Measurements from ENCODE around the gene TNXB.
"Not testable (repeated sequence)": the region's sequence is repeated elsewhere in the genome, so short reads cannot be mapped to it uniquely, and the experiment has no call there.

The TNXB gene

DNA sequence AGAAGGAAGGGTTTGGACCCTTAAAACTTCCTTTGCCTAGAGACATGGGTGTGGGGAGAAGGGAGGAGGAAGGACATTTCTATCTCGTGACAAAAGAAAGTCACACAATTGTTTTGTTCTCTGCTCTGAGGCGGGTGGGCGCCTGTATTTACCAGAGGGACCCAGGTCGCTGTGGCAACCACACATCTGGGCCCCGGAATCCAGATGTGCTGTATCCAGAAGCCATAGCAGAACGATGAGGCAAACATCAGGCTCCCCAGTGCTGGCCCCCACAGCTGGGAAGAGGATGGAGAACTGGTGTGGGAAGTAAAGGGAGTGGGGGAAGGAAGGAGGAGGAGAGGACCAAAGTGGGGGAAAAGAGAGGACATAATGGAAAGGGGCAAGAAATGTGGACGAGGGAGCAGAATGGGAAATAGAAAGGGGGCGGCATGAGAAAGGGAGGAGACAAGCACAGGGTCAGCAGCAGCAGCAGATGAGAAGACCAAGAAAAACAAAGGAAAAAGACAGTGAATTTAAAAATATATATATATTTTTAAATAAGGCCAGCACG, 3.4 kb upstream of the TNXB start:
- DNase-seq (ENCODE audit: low spot score), result no peak

DNA sequence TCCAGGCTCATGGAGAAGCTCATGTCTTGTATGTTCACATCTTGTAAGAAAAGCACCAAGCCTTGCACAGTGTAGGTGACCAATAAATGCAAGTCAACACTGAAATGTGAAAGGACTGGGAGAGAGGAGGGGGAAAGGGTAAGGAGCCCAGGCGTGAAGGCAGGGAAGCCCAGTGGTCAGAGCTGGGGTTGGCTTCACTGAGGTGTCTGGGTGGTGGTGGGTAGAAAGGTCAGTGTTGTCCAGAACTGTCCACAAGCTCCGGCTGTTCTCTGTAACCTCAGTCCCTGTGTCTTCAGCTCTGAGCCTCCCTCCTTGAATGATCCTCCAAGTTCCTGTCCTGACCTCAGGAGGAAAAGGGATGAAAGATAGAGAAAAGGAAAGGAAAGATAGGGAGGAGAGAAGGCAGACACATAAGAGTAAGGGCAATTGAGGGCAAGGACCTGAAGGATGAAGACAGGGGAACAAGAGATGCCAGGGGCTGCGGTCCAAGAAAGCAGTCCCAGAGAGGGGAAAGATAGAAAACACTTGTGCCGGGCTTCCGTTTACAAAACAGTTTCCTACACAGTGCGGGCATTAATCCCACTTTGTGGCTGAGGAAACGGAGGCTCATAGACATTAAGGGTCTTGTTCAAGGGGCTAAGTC, 2.4 kb upstream of the TNXB start:
- DNase-seq (ENCODE audit: low spot score), result no peak

DNA sequence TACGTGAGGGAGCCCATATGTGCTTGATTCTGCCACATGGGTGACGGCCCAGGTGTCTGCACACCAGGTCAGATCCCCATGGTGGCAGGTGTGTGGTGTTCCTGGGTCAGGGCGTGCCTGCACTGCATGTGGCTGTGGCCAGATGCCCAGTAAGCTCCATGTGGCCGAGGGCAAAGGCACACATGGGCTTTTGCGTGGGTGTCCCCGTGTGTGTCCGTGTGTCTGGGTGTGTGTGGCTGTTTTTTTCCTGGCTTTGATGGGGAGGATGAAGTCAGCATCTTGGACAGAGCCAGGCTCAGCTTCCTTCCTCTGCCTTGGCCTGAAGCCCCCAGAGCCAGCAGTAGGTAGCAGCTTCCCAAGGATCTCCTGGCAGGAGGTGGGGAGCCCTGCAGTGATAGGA, 1.5 kb upstream of the TNXB start:
- DNase-seq (ENCODE audit: low spot score), result no peak

DNA sequence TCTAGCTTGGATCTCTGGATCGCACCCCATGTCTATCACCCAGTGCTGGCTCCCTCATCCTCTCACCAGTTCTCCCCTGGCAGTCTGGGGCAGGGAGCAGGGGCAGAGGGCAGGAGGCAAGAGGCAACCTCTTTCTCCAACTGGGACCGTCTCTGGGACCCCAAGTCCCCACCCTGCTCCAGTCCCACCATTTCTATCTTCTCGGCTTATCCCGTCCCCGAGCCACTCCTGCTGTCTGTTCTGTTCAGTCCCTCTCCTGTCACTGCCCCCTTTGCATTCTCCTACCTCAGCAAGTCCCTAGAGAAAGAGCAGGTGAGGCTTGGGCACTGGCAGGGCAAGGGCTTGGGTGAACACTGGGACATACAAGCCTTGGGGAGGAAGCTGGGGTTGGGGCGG, 625 bp upstream of the TNXB start:
- DNase-seq (ENCODE audit: low spot score), result no peak

DNA sequence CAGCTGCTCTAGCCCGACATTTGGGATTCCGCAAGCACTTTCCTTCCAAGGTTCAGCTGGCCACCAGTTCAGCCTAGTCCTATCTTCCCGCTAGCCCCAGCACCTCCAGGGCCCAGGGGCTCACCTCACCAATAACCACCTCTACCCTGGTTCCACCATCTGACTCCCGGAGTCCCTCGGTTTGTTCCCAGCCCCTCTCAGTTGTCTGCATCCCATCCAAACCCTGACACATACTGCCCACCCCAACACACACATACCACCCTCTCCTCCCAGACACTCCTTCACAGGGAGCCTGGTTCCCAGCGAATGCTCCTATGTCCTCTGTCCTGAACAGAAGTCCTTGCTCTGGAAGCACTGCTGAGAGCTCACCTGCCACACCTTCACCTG, 418 bp downstream of the TNXB start:
- no peak for DNase-seq (ENCODE audit: low spot score)

DNA sequence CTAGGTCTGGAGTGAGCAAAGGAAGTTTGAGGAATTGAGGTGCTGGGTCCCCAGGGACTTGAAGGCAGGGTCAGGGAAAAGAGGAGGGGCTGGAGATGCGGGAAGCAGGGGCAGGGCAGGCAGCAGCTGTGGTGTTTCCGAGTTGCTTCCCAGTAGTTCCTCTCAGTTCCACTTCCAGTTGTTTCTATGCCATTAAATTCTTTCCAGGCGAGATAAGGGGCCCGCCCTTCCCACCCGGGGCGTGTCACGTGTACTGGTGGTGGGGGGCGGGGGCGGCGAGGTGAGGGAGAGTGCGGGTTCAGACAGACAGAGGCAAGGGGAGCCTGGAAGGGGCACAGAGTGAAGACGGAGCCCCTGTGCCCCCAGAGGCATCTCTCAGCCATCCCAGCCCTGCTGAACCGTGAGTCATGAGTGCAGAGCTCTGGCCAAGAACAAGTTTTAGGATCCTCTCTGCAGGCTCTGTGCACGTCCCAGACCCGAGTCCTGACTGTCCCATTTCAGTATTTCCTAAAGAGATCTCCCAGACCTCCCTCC, 977 bp downstream of the TNXB start:
- DNase-seq (ENCODE audit: low spot score), result peak; percentile 82

DNA sequence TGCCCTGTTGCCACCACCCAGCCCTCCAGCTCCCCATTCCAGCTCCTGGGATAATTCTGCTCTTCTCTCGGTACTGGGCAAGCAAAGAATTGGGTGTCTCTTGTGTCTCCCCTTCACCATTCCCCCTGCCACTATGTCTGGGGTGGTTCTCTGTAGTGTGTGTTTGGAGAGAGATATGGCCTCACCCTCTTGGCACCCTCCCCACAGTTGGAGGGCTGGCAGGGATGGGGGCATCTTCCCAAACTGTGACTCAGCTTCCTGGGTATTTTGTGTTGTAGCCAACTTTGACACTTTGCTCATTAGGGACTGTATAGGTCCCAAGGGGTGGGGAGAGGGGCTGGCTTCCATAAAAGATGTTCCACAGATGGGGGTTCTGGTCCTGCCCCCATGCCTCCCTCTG, 1.7 kb downstream of the TNXB start:
- DNase-seq (ENCODE audit: low spot score), result no peak

DNA sequence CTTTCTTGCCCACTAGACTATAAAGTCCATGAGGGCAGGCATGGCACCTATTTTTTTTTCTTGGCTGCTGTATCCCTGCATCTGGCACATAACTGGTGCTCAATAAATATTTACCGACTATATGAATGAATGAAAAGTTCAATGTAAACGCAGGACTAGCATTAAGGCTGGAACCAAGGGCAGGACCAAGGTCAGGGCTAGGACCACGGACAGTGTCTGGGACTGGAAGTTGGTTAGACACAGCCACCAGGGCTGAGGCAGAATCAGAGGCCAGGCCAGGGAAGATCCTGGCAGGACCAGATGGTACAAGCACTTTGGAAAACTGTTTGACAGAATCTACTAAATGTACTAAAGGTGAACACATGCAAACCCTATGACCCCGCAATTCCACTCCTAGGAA, 3.7 kb downstream of the TNXB start:
- DNase-seq (ENCODE audit: low spot score), result no peak

DNA sequence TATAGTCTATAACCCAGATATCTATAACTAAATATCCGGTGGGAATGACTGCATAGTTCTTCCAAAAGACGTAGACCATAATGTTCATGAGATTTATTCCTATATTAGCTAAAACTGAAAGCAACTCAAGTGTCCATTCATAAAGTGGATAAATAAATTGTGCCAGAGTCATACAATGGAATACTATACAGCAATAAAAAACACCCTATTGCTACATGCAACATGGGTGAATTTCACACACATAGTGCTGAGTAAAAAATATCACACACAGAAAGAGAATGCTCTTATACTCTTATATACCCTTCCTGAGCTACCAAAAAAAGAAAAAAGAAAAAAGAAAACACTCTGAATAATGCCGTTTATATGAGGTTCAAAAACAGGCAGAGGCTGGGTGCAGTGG, 6.9 kb downstream of the TNXB start:
- DNase-seq (ENCODE audit: low spot score), result no peak

DNA sequence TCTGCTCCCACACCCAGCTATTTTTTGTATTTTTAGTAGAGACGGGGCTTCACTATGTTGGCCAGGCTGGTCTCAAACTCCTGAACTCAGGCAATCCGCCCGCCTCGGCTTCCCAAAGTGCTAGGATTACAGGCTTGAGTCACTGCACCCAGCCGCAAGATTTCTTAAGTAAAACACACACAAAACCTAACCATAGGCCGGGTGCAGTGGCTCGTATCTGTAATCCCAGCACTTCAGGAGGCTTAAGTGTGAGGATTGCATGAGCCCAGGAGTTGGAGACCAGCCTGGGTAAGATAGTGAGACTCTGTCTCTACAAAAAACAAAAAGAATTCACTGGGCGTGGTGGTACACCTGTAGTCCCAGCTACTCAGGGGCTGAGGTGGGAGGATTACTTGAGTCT, 8.9 kb downstream of the TNXB start:
- DNase-seq (ENCODE audit: low spot score), result not testable (repeated sequence)

DNA sequence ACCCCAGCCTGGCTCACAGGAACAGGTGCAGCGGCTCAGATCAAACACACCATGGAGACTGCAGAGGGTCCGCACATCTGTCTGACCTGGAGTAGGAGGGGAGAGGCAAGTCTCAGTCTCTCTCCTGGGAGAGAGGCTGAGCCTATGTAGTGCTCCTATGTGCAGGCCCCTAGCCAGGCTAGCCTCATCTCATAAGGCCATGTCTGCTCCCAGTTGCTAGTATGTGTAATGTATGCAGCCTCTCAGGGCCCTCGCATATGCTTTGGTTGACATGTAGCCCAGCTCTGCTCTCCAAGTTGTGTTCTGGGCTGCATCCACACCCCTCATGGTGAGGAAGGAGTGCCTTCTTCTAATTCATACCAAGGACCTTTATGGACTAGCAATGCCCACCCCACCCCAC, 11.8 kb downstream of the TNXB start:
- DNase-seq (ENCODE audit: low spot score), result no peak

DNA sequence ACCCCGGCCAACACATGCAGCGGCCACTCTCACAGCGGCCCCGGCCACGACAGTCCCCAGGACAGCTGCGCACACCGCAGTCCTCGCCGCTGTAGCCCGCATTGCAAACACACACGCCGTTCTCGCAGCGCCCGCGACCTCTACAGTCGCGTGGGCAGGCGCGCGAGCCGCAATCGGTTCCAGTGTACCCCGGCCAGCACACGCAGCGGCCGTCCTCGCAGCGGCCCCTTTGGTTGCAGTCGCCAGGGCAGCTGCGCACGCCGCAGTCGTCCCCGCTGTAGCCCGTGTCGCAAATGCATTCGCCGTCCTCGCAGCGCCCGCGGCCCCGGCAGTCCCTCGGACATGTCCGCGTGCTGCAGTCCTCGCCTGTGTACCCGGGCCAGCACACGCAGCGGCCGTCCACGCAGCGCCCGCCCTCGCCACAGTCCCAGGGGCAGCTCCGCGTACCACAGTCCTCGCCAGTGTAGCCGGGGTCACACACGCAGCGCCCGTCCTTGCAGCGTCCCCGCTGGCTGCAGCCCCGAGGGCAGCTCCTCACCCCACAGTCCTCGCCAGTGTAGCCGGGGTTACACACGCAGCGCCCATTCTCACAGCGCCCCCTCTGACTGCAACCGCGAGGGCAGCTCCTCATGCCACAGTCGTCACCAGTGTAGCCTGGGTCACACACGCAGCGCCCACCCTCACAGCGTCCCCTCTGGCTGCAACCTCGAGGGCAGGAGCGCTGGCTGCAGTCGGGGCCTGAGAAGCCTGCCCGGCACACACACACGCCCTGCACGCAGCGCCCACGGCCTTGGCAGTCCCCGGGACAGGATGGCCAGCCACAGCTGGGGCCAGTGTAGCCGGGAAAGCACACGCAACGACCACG, 12.5 kb downstream of the TNXB start:
- DNase-seq (ENCODE audit: low spot score), result no peak

DNA sequence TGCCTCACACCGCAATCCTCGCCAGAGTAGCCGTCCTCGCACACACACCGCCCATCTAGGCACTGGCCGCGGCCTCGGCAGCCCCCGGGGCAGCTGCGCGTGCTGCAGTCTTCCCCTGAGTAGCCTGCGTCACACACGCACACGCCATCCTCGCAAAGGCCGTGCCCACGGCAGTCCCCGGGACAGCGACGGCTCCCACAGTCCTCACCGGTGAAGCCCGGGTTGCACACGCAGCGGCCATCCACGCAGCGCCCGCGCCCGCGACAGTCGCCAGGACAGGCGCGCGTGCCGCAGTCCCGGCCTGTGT, 13.1 kb downstream of the TNXB start:
- no peak for DNase-seq (ENCODE audit: low spot score)

DNA sequence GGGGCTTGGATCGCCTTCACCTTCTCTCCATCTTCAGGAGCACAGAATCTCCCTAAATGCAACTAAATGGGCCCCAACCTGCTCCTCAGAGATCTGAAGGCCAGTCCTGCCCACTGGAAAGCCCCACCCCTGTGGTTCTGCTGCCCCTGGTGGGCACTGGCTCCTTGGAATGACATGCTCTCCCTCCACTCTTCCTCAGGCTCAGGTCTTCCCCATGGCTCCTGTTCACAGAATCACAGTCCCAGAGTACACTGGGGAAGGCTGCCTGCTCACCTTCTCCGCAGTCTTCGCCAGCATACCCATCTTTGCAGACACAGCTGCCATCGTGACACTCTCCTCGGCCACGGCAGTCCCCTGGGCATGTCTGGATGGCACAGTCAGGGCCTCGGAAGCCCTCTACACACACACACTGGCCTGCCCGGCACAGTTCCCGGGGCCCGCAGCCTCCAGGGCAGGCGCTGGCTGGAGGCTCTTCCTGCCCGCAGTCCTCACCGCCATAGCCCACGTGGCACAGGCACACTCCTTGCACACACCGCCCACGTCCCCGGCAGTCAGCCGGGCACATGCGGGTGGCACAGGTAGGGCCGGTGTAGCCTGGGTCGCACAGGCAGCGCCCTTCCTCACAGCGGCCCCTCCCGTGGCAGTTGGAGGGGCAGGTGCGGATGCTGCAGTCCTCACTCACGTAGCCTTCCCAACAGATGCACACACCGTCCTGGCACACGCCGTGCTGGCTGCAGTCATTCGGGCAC, 13.6 kb downstream of the TNXB start:
- no peak for DNase-seq (ENCODE audit: low spot score)

DNA sequence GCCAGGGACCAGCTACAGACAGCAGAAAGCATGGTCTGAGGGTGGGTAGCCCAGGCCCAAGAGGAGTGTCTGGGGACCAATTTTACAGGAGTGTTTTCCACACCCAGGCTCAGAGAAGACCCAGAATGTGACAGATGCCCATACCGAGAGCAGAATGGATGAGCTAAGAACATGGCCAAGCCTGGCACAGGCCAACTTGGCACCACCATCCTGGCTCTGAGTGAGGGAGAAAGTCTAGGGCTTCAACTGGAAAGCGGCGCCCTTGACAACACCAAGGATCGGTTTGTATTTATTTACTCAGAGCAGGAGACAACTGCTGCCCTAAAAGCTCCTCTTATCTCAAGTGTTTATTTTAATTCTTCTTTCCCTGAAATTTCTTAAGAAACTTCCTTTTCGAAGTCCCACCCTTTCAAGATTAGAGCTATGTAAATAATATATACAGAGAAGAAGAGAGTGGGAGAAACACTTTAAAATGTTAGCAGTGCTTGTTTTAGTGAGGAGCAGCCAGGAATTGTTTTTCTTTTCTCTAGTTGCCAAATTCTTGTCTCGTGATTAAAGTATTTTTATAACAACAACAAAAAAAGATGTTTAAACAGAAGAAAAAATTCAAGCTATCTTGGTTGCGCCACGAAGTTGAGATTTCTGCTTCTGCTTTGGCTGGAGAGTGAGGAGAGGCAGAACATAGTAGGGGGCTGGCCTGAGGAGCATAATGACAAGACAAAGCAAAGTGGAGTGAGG, 16.2 kb downstream of the TNXB start:
- DNase-seq (ENCODE audit: low spot score), result no peak

DNA sequence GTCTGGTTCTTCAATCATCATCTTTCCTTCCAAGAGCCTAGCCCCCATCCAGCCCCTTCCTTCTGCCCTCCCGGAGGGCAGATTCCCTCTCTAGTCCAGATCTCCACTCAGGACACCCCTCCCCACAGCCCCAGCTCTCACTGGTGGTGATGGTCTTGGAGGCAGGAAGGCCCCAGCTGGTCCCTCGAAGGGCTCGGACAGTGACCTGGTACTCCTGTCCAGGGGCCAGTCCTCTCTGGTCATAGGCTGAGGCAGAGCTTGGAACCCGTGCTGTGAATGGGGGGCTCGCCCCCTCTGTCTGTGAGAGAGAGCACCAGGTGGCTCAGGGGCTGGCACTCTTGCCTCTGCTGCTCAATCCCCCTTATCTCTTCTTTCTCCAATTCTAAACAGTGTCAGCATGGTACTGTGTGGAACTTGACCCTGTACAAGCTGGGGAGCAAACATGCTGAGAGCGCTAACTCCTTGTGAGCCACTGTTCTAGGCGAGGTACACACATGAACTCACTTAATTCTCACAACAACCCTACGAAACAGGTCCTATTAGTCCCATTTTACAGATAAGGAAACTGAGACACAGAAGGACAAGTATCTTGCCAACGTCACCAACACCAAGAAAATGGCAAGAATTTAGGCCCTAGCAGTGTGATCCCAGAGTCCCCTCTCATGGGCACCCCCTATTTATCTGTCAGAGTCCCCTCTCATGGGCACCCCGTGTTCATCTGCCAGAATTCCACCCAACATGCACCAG, 19.9 kb downstream of the TNXB start:
- no peak for DNase-seq (ENCODE audit: low spot score)

DNA sequence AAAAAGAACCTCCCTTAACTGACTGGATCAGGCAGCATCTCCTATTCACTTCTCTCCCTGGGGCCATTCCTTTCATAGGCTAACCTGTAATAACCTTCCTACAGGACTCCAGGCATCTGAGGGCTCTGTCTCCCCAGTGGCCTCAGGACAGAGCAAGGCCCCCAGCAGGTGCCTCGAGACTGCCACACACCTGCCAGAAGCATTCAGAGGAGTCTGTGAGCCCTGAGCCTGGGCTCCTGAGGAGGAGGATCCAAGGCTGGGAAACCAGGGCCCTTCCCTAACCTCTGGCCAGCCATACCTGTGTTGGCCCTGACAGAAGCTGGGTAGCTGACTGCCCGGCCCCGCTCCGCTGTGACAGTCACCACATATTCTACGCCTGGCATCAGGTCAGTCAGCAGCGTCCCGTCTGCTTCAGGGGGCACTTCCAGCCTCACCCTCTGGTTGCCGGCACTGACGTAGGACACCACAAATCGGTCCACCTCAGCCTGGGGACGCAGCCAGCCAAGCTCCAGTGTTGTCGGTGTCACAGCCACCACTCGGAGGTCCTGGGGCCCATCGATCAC, 20.6 kb downstream of the TNXB start:
- DNase-seq (ENCODE audit: low spot score), result no peak

DNA sequence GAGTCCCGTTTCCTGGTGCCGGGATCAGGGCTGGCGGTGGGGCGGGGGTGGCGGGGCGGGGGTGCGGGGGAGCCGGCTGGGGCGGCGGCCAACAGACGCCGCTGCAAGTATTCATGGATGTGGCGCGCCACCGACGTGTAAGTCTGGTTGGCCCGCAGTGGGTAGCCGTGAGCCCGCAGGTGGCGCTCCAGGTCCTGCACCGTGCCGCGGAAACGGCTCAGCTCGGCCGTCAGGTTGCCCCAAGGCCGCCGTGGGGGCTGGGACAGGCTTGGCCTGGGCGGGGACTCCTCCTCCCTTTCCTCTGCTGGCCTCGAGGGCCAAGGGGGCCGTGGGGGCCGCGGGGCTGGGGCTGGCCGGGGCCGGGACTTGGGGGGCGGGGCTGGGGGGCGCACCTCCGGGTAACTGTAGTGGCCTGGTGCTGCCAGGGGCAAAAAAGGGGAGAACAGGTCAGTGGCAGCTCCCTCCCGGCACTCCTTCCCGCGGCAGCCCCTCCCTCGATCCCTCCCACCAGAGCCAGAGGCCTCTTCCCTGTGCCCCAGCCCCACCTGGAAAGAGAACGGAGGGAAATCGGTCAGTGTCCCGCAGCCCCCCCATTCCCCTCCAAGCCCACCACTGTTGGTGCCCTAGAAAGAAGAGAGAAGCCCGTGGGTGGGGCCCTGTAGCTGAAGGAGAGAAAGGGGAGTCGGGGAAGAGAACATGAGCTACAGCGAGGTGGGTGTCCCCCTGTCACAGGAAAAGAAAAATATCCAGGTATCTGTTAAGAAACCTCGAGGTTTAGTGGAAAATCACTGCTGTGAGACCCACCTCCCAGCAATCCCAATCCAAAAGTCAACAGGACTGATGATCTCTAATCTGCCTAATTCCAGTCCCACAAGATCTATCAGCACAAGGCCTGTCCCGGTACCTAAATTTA, 21.3 kb downstream of the TNXB start:
- DNase-seq (ENCODE audit: low spot score), result no peak

DNA sequence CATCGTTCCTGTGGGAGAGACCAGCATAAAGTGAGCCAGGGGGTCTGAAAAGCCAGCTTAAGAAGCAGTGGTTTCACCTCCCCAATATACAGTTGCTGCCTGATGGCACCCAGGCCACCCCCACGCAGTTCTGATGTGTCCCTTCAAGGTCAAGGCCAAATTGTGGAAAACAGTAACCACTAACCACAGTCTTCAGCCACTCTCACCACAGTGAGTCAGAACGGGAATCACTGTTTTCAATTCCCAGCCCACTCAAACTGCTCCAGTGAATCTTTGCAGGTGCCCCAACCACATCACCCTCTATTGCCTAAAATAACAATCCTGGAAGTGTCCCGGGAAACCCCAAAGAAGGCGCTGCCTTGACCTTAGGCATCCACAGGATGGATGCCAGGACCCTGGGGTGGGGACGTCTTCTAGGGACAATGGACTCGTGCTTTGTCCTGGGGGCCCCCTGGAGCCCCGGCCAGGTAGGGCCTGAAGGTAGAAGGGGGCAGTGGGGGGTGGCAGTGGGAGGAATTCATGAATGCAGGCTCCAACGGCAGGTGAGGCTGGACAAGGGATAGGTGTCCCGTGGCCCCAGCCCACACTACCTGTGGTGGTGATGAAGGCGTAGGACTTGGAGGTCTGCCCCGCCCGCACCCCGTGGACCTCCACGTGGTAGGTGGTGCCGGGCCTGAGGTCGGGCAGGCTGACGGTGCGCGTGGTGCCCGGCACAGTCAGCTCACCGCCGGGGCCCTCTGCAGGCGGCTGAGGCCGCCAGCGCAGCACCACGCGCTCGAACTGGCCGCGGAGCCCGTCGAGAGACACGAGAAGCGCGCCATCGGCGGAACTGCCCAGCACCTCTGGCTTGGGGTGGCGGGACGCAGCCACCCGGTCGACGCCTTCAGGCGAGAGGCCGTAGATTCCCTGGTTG, 22.2 kb downstream of the TNXB start:
- DNase-seq (ENCODE audit: low spot score), result peak; percentile 96
